ENCODE results near the gene STPG4. TPM values are rescaled to one million over a fixed set of nuclear protein-coding genes. Genes with fewer than 3 reads are reported as not detected.

The STPG4 gene
- total and polyA plus RNA-seq, 10 donors: 0.19 to 2.2 (median 0.89) TPM; not detected in 3

DNA sequence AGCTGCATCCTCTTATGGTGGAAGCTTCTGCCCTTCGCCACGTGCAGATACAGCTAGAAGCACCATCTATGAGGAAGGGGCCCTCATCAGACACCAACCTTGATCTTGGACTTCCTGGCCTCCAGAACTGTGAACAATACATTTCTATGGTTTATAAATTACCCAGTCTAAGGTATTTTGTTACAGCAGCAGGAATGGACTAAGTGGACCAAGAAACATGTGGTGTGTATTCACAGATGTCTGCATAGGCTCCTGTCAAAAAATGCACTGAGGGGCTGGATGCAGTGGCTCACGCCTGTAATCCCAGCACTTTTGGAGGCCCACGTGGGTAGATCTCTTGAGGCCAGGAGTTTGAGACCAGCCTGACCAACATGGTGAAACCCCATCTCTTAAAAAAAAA is 57.5 kb downstream of the STPG4 start:
- H3K4me3 ChIP-seq: no peak overlapping the region
- H3K9me3 ChIP-seq: no peaks in the 10 kb centered on the region
- intact Hi-C loops (cut with DNase I; ENCODE audit: low total_unique reads): no loop called here
- WGBS, 5 donors: 70 to 76% (median 74%) methylated on average over 4 of the region's 4 CpGs
- no peaks in the 10 kb centered on the region for H3K27me3 ChIP-seq (replicated peaks in 1 of 7)
- no peaks in the 10 kb centered on the region for H3K36me3 ChIP-seq
- no peak for TF ChIP-seq POLR2AphosphoS5 (IDR thresholded peaks at IDR 0.05)
- TF ChIP-seq POLR2A (IDR thresholded peaks at IDR 0.05): no peak
- TF ChIP-seq CTCF (IDR thresholded peaks at IDR 0.05 in 8 of 11, conservative IDR thresholded peaks at IDR 0.05 in 3 of 11): no peak
- no peak overlapping the region for H3K27ac ChIP-seq
- H3K4me1 ChIP-seq: no peaks in the 10 kb centered on the region
- no peak for DNase-seq

DNA sequence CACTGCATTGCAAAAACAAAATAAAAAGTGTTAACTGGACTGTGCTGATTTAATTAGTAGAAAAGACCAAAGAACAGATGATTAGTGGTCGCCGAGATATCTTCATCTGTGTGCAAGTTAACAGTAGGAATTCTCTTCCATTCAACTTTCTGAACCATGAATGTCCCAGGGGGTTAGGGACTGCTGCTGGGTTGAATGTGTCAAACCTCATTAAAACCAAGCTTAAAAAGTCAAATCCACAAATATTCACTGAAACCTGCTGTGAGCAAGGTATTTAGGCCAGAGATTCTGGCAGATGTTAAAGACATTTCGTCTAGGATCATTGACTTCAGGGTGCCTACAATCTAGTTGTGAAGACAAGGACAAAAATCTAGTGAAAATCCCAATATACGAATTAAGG is 58.7 kb downstream of the STPG4 start:
- H3K27me3 ChIP-seq (replicated peaks in 1 of 7): no peaks in the 10 kb centered on the region
- H3K27ac ChIP-seq: no peak overlapping the region
- intact Hi-C loops (cut with DNase I; ENCODE audit: low total_unique reads): no loop called here
- peaks cover 0 to 4% (median 1%) of the 10 kb centered on the region in 6 donors for H3K4me1 ChIP-seq
- no peaks in the 10 kb centered on the region for H3K36me3 ChIP-seq
- H3K9me3 ChIP-seq: no peaks in the 10 kb centered on the region
- DNase-seq: no peak
- no peak for TF ChIP-seq POLR2AphosphoS5 (IDR thresholded peaks at IDR 0.05)
- TF ChIP-seq POLR2A (IDR thresholded peaks at IDR 0.05): no peak
- no peak for TF ChIP-seq CTCF (IDR thresholded peaks at IDR 0.05 in 8 of 11, conservative IDR thresholded peaks at IDR 0.05 in 3 of 11)
- H3K4me3 ChIP-seq: no peak overlapping the region
- 88 to 96% (median 92%) methylated on average over 4 of the region's 4 CpGs for WGBS, 5 donors

DNA sequence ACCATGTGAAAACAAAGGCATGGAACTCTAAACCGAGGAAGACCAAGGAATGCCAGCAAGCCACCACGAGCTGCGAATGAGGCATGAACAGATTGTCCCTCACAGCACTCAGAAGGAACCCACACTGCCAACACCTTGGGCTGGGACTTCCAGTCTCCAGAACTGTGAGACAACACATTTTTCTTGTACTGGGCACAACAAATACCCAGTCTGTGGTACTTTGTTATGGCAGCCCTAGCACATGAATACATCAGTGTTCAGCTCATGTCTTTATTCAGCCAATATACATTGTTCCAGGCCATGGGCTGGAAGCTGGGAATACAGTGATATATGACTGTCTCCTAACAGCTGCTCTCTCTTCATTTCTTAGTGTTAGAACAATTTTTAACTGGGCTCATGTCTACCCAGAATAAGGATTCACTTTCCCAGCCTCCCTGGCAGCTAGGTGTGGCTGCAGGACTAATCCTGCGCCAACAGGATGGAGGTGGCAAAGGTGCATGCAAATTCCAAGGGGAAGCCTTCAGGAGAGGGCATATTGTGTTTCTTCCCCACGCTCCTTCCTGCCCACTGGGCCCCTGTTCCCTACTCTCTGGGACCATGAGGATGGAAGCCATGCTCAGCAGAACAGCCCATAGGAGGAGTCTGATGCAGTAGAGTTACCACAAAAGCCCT is 59.6 kb downstream of the STPG4 start:
- H3K36me3 ChIP-seq: no peaks in the 10 kb centered on the region
- H3K9me3 ChIP-seq: no peaks in the 10 kb centered on the region
- intact Hi-C loops (cut with DNase I; ENCODE audit: low total_unique reads): no loop called here
- TF ChIP-seq POLR2AphosphoS5 (IDR thresholded peaks at IDR 0.05): no peak
- no peak for TF ChIP-seq POLR2A (IDR thresholded peaks at IDR 0.05)
- TF ChIP-seq CTCF (IDR thresholded peaks at IDR 0.05 in 8 of 11, conservative IDR thresholded peaks at IDR 0.05 in 3 of 11): no peak
- peaks cover 0 to 14% (median 11%) of the 10 kb centered on the region in 6 donors for H3K4me1 ChIP-seq
- DNase-seq: no peak
- 84 to 95% (median 92%) methylated on average over 5 of the region's 5 CpGs for WGBS, 5 donors
- H3K4me3 ChIP-seq: no peak overlapping the region
- H3K27me3 ChIP-seq (replicated peaks in 1 of 7): no peaks in the 10 kb centered on the region
- no peak overlapping the region for H3K27ac ChIP-seq

DNA sequence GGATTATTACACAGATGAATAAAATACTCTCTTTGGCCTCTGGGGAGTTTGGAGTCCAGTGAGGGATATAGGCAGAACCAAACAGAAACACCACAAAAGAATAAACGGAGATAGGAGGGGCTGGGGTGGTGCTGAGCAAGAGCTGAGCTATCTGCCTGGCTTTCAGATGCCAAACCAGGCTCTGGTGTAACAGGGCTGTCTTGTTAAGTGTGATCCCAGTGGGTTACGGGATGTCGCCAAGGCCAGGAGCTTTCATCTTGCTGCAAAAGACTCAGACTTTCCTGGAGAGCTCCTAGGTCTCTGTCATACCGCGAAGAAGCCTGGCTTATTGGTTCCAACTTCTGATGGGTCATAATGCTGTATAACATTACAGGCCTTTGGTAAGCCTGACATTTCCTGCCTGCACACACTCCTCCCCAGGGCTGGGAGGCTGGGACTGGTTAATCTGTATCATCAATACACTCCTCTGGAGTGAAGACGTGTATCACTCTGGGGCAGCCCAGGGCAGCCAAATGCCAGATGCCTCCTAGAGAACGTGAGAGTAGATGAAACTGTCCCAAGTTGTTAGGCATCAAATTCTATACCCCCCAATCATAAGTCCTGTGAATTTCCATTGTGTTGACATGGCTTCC is 60.5 kb downstream of the STPG4 start:
- WGBS, 5 donors: 84 to 96% (median 89%) methylated on average over 7 of the region's 7 CpGs
- Histone ChIP-seq H3K9me3 (no peaks in the 10 kb centered on the region), H3K4me1 (peaks cover 0 to 20% (median 14%) of the 10 kb centered on the region in 6 donors), H3K4me3 (no peak overlapping the region), H3K36me3 (no peaks in the 10 kb centered on the region), H3K27ac (no peak overlapping the region), H3K27me3 (replicated peaks in 1 of 7) (no peaks in the 10 kb centered on the region)
- no peak for DNase-seq
- TF ChIP-seq POLR2A (IDR thresholded peaks at IDR 0.05) (no peak), POLR2AphosphoS5 (IDR thresholded peaks at IDR 0.05) (no peak), CTCF (IDR thresholded peaks at IDR 0.05 in 8 of 11, conservative IDR thresholded peaks at IDR 0.05 in 3 of 11) (no peak)
- intact Hi-C loops (cut with DNase I; ENCODE audit: low total_unique reads): no loop called here

All from spleen (tissue), 11 donors.